H9 (cell line): Measurements from ENCODE around the gene SEMA3D. TPM values are rescaled to one million over a fixed set of nuclear protein-coding genes. Genes with fewer than 3 reads are reported as not detected.

Experiments
- DNase-seq: peaks from one replicate; pipeline ENCODE4 v3.0.0-alpha.2; 2017
- H2AFZ ChIP-seq: one replicate; pipeline ENCODE4 v1.6.1; 2013; ENCODE audit warnings: mild to moderate bottlenecking, low read length, control low read depth, moderate library complexity
- H2AK5ac ChIP-seq: 2 replicates; pipeline ENCODE4 v1.6.1; 2013; ENCODE audit warnings: low read length, control low read depth, mixed read lengths; ENCODE audit not compliant: insufficient read length
- H2BK120ac ChIP-seq: one replicate; pipeline ENCODE4 v1.6.1; 2013; ENCODE audit warnings: low read depth, mild to moderate bottlenecking, low read length, control low read depth, inconsistent platforms; ENCODE audit not compliant: poor library complexity, severe bottlenecking
- H2BK12ac ChIP-seq: 2 replicates; pipeline ENCODE4 v1.6.1; 2013; ENCODE audit warnings: low read length, control low read depth, mixed read lengths, low read depth; ENCODE audit not compliant: insufficient read length
- H2BK15ac ChIP-seq: 2 replicates; pipeline ENCODE4 v1.6.1; 2013; ENCODE audit warnings: low read depth, low read length, control low read depth
- H2BK20ac ChIP-seq: one replicate; pipeline ENCODE4 v1.6.1; 2013; ENCODE audit warnings: low read depth, mild to moderate bottlenecking, low read length, control low read depth, inconsistent platforms; ENCODE audit not compliant: poor library complexity, severe bottlenecking
- H2BK5ac ChIP-seq: 2 replicates; pipeline ENCODE4 v1.6.1; 2013; ENCODE audit warnings: low read length, control low read depth, mixed read lengths; ENCODE audit not compliant: insufficient read length
- H3K14ac ChIP-seq: 2 replicates; pipeline ENCODE4 v1.6.1; 2013; ENCODE audit warnings: low read length, control low read depth; ENCODE audit not compliant: insufficient read depth
- H3K18ac ChIP-seq: 2 replicates; pipeline ENCODE4 v1.6.1; 2013; ENCODE audit warnings: low read depth, mild to moderate bottlenecking, mixed read lengths, low read length, control low read depth; ENCODE audit not compliant: insufficient read length
- H3K23ac ChIP-seq: 2 replicates; pipeline ENCODE4 v1.6.1; 2013; ENCODE audit warnings: low read length, control low read depth, mixed read lengths, low read depth; ENCODE audit not compliant: insufficient read length
- H3K23me2 ChIP-seq: 2 replicates; pipeline ENCODE4 v1.6.1; 2013; ENCODE audit warnings: low read depth, mild to moderate bottlenecking, mixed read lengths, low read length, control low read depth; ENCODE audit not compliant: insufficient read length, poor library complexity, severe bottlenecking
- H3K27ac ChIP-seq: 2 replicates; pipeline ENCODE4 v1.5.1; 2013; ENCODE audit warnings: low read length, control low read depth, mixed read lengths, low read depth; ENCODE audit not compliant: insufficient read length
- H3K27me3 ChIP-seq: 2 replicates; pipeline ENCODE4 v1.6.1; 2013; ENCODE audit warnings: low read length, control low read depth, inconsistent platforms; ENCODE audit not compliant: insufficient read depth
- H3K4ac ChIP-seq: 2 replicates; pipeline ENCODE4 v1.6.1; 2013; ENCODE audit warnings: low read depth, mild to moderate bottlenecking, control low read depth, inconsistent platforms, low read length, moderate library complexity
- H3K4me1 ChIP-seq: 2 replicates; pipeline ENCODE4 v1.6.1; 2013; ENCODE audit warnings: low read length, control low read depth, inconsistent platforms; ENCODE audit not compliant: insufficient read depth
- H3K4me2 ChIP-seq: 2 replicates; pipeline ENCODE4 v1.6.1; 2013; ENCODE audit warnings: low read length, control low read depth, mixed read lengths; ENCODE audit not compliant: insufficient read length, insufficient read depth
- H3K56ac ChIP-seq: 2 replicates; pipeline ENCODE4 v1.6.1; 2013; ENCODE audit warnings: low read depth, mild to moderate bottlenecking, mixed read lengths, low read length, control low read depth; ENCODE audit not compliant: insufficient read length
- H3K79me1 ChIP-seq: 2 replicates; pipeline ENCODE4 v1.6.1; 2013; ENCODE audit warnings: low read depth, mild to moderate bottlenecking, moderate library complexity, low read length, control low read depth, inconsistent platforms; ENCODE audit not compliant: insufficient read depth, poor library complexity, severe bottlenecking
- H3K79me2 ChIP-seq: 2 replicates; pipeline ENCODE4 v1.6.1; 2013; ENCODE audit warnings: low read length, control low read depth, inconsistent platforms; ENCODE audit not compliant: insufficient read depth
- H3K9ac ChIP-seq: 2 replicates; pipeline ENCODE4 v1.6.1; 2013; ENCODE audit warnings: low read length, control low read depth, mixed read lengths; ENCODE audit not compliant: insufficient read length; ENCODE audit errors: extremely low read depth
- H3K9me3 ChIP-seq: one replicate; pipeline ENCODE4 v1.6.1; 2013; ENCODE audit warnings: low read depth, low read length, inconsistent platforms; ENCODE audit not compliant: control insufficient read depth
- H3T11ph ChIP-seq: one replicate; pipeline ENCODE4 v1.6.1; 2013; ENCODE audit warnings: mild to moderate bottlenecking, low read length, control low read depth, inconsistent platforms
- H4K20me1 ChIP-seq: one replicate; pipeline ENCODE4 v1.6.1; 2013; ENCODE audit not compliant: control insufficient read depth, insufficient read length, insufficient read depth
- H4K5ac ChIP-seq: 2 replicates; pipeline ENCODE4 v1.6.1; 2013; ENCODE audit warnings: low read depth, mild to moderate bottlenecking, mixed read lengths, low read length, control low read depth; ENCODE audit not compliant: insufficient read length
- H4K8ac ChIP-seq: replicated peaks from 2 replicates; pipeline ENCODE4 v1.6.1; 2013; ENCODE audit warnings: low read length, control low read depth, mixed read lengths, low read depth; ENCODE audit not compliant: insufficient read length
- H4K91ac ChIP-seq: 2 replicates; pipeline ENCODE4 v1.6.1; 2013; ENCODE audit warnings: low read depth, mild to moderate bottlenecking, moderate library complexity, mixed read lengths, low read length, control low read depth; ENCODE audit not compliant: insufficient read length
- H3K27ac Mint-ChIP-seq, 3 experiments: 2 replicates in 2 of 3; 3 replicates in 1 of 3; pipeline ENCODE4 v1.8.0; 2020 to 2021; ENCODE audit warnings: mixed read lengths in 3 of 3, mild to moderate bottlenecking in 1 of 3, moderate library complexity in 1 of 3
- H3K27me3 Mint-ChIP-seq: 2 replicates; pipeline ENCODE4 v1.8.0; 2021; ENCODE audit warnings: low read depth, mild to moderate bottlenecking, moderate library complexity, mixed read lengths
- H3K36me3 Mint-ChIP-seq, 3 experiments: 2 replicates in 2 of 3; 3 replicates in 1 of 3; pipeline ENCODE4 v1.8.0; 2020 to 2021; ENCODE audit warnings: low read depth in 3 of 3, mixed read lengths in 3 of 3; ENCODE audit not compliant: insufficient read depth in 1 of 3
- H3K4me1 Mint-ChIP-seq, 2 experiments: 2 replicates each; pipeline ENCODE4 v1.8.0; 2020; ENCODE audit warnings: mixed read lengths in 2 of 2
- H3K4me3 Mint-ChIP-seq, 2 experiments: 2 replicates in 1 of 2; 3 replicates in 1 of 2; pipeline ENCODE4 v1.8.0; 2020 to 2021; ENCODE audit warnings: mild to moderate bottlenecking in 2 of 2, mixed read lengths in 2 of 2, moderate library complexity in 1 of 2
- H3K9me3 Mint-ChIP-seq, 2 experiments: 2 replicates in 1 of 2; 3 replicates in 1 of 2; pipeline ENCODE4 v1.8.0; 2020; ENCODE audit warnings: mild to moderate bottlenecking in 2 of 2, mixed read lengths in 2 of 2, moderate library complexity in 1 of 2
- WGBS: extraction: QIAGEN DNeasy Blood & Tissue Kit; methylation state at CpG from one replicate; pipeline ENCODE4 v1.1.7; 2013; ENCODE audit warnings: missing lambda C conversion rate, low lambda C conversion rate, mixed read lengths; ENCODE audit not compliant: insufficient read length; ENCODE audit errors: extremely low coverage; 5-methylcytosine and 5-hydroxymethylcytosine counted together
- total RNA-seq: library from RNA; stranded (reverse); gene quantifications from 2 replicates; pipeline ENCODE4 v1.2.1, GENCODE V29; 2021
- TF ChIP-seq, protein P1 (sequence below): fragments of 200-600 bp; sonication (generic); conservative IDR thresholded peaks from 3 replicates; pipeline ENCODE4 v1.8.0; 2021; ENCODE audit warnings: antibody characterized with exemption, mild to moderate bottlenecking

SEMA3D gene
- total RNA-seq, 1 experiment from 2014 or later: 5.4 TPM

DNA sequence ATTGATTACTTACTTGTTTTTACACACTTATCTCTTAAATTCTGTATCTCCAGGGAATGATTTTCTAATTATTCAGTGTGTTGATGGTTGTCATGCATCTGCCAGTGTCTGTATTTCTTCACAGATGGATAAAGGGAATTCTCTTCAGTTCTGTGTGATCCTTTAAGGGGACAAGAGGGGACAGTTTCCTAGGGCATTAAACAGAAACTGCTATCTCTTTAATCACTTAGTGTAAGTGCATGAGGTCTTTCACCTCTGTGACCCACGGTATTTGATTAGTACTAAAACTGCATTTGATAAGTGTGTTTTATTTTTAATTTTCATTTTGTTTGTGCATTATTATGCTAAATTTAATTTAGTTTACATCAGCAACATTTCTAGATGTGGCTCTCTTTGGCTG, 26.6 kb upstream of the SEMA3D start:
- no peak overlapping the region for H3K27ac Mint-ChIP-seq

More for the DNA sequence above, 26.6 kb upstream of the SEMA3D start:
- Histone ChIP-seq H3K9me3 (no peaks in the 10 kb centered on the region), H3K4me1 (no peaks in the 10 kb centered on the region), H4K91ac (no peak overlapping the region), H3K27me3 (no peaks in the 10 kb centered on the region), H3K79me2 (no peaks in the 10 kb centered on the region), H2BK15ac (no peak overlapping the region), H3K9ac (no peak overlapping the region), H3K79me1 (no peaks in the 10 kb centered on the region), H3K23me2 (no peaks in the 10 kb centered on the region), H2AK5ac (no peak overlapping the region), H4K8ac (no peak overlapping the region), H3K4me2 (no peak overlapping the region), H3K4ac (no peak overlapping the region), H3T11ph (no peak overlapping the region), H3K18ac (no peak overlapping the region), H4K5ac (no peak overlapping the region), H2BK120ac (no peak overlapping the region), H3K27ac (no peak overlapping the region), H3K56ac (no peak overlapping the region), H3K23ac (no peak overlapping the region), H2BK12ac (no peak overlapping the region), H2AFZ (no peak overlapping the region), H4K20me1 (no peaks in the 10 kb centered on the region), H2BK5ac (no peak overlapping the region), H2BK20ac (no peak overlapping the region), H3K14ac (no peak overlapping the region)
- H3K4me3 Mint-ChIP-seq: no peak overlapping the region
- H3K27me3 Mint-ChIP-seq: no peaks in the 10 kb centered on the region
- no CpG with 5 or more reads among the region's 1 CpG for WGBS
- TF ChIP-seq, protein P1, sequence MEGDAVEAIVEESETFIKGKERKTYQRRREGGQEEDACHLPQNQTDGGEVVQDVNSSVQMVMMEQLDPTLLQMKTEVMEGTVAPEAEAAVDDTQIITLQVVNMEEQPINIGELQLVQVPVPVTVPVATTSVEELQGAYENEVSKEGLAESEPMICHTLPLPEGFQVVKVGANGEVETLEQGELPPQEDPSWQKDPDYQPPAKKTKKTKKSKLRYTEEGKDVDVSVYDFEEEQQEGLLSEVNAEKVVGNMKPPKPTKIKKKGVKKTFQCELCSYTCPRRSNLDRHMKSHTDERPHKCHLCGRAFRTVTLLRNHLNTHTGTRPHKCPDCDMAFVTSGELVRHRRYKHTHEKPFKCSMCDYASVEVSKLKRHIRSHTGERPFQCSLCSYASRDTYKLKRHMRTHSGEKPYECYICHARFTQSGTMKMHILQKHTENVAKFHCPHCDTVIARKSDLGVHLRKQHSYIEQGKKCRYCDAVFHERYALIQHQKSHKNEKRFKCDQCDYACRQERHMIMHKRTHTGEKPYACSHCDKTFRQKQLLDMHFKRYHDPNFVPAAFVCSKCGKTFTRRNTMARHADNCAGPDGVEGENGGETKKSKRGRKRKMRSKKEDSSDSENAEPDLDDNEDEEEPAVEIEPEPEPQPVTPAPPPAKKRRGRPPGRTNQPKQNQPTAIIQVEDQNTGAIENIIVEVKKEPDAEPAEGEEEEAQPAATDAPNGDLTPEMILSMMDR: no peak
- DNase-seq: no peak
- H3K9me3 Mint-ChIP-seq: no peaks in the 10 kb centered on the region
- no peaks in the 10 kb centered on the region for H3K4me1 Mint-ChIP-seq
- no peaks in the 10 kb centered on the region for H3K36me3 Mint-ChIP-seq
